Loucy (cell line): ENCODE results near the gene SIX3.

Source experiments
- H2AFZ ChIP-seq: fragments of 200-600 bp; sonication (generic); 2 replicates; pipeline ENCODE4 v1.6.0; 2016; ENCODE audit warnings: antibody characterized with exemption, mild to moderate bottlenecking, low read length, moderate library complexity
- H3F3A ChIP-seq: fragments of 200-600 bp; 2 replicates; pipeline ENCODE4 v1.6.0; 2016; ENCODE audit warnings: antibody characterized with exemption, low read depth, mild to moderate bottlenecking
- H3K27me3 ChIP-seq: fragments of 200-600 bp; sonication (generic); 2 replicates; pipeline ENCODE4 v1.6.1; 2014; ENCODE audit warnings: low read length, mild to moderate bottlenecking; ENCODE audit not compliant: insufficient read depth, poor library complexity, severe bottlenecking
- H3K36me3 ChIP-seq: fragments of 200-600 bp; sonication (generic); 2 replicates; pipeline ENCODE4 v1.6.1; 2016; ENCODE audit warnings: low read length; ENCODE audit not compliant: insufficient read depth
- H3K4me1 ChIP-seq: fragments of 200-600 bp; sonication (generic); 2 replicates; pipeline ENCODE4 v1.5.1; 2014; ENCODE audit warnings: low read length, mild to moderate bottlenecking; ENCODE audit not compliant: insufficient read depth, poor library complexity, severe bottlenecking
- H3K4me2 ChIP-seq: fragments of 200-600 bp; sonication (generic); 2 replicates; pipeline ENCODE4 v1.6.0; 2014; ENCODE audit warnings: antibody characterized with exemption, low read length, low read depth, mild to moderate bottlenecking; ENCODE audit not compliant: poor library complexity, severe bottlenecking
- H3K4me3 ChIP-seq: fragments of 200-600 bp; sonication (generic); 2 replicates; pipeline ENCODE4 v1.5.1; 2014; ENCODE audit warnings: low read length, mild to moderate bottlenecking, mixed read lengths; ENCODE audit not compliant: poor library complexity, severe bottlenecking
- H3K79me2 ChIP-seq: fragments of 200-600 bp; sonication (generic); 2 replicates; pipeline ENCODE4 v1.6.1; 2014; ENCODE audit warnings: low read length; ENCODE audit not compliant: insufficient read depth
- H3K9ac ChIP-seq: fragments of 200-600 bp; sonication (generic); 2 replicates; pipeline ENCODE4 v1.6.0; 2014; ENCODE audit warnings: mild to moderate bottlenecking, low read depth, low read length, moderate library complexity; ENCODE audit not compliant: poor library complexity, severe bottlenecking
- H3K9me2 ChIP-seq: fragments of 200-600 bp; sonication (generic); replicated peaks from 2 replicates; pipeline ENCODE4 v1.6.1; 2016; ENCODE audit warnings: low read depth, low read length, mixed read lengths
- H3K9me3 ChIP-seq: fragments of 200-600 bp; sonication (generic); 2 replicates; pipeline ENCODE4 v1.6.1; 2014; ENCODE audit warnings: mild to moderate bottlenecking, antibody characterized with exemption, low read length, low read depth; ENCODE audit not compliant: insufficient read depth
- H4K20me1 ChIP-seq: fragments of 200-600 bp; sonication (generic); 2 replicates; pipeline ENCODE4 v1.6.0; 2014; ENCODE audit warnings: antibody characterized with exemption, low read length, mild to moderate bottlenecking; ENCODE audit not compliant: insufficient read depth, poor library complexity, severe bottlenecking
- EZH2phosphoT487 ChIP-seq: fragments of 200-600 bp; IDR thresholded peaks from 2 replicates; pipeline ENCODE4 v1.6.1; 2018; ENCODE audit warnings: antibody characterized with exemption, mild to moderate bottlenecking, moderate library complexity, borderline replicate concordance
- TF ChIP-seq, protein P1 (sequence below): fragments of 200-600 bp; sonication (generic); conservative IDR thresholded peaks from 2 replicates; pipeline ENCODE4 v1.5.1; 2014; ENCODE audit warnings: mild to moderate bottlenecking, antibody characterized with exemption, low read length

SIX3 gene

GRCh38 chr2:44938287-44939105, 3.0 kb upstream of the SIX3 start:
- Histone ChIP-seq H3K4me2 (no peak overlapping the region), H3K4me1 (no peaks in the 10 kb centered on the region), H3K9ac (no peak overlapping the region), H3K9me3 (no peaks in the 10 kb centered on the region), H3K79me2 (no peaks in the 10 kb centered on the region), H3K36me3 (no peaks in the 10 kb centered on the region), H3K27me3 (no peaks in the 10 kb centered on the region), H3K9me2 (no peaks in the 10 kb centered on the region), H3F3A (no peaks in the 10 kb centered on the region), H3K4me3 (no peak overlapping the region), H4K20me1 (no peaks in the 10 kb centered on the region), H2AFZ (no peak overlapping the region)
- TF ChIP-seq, protein P1, sequence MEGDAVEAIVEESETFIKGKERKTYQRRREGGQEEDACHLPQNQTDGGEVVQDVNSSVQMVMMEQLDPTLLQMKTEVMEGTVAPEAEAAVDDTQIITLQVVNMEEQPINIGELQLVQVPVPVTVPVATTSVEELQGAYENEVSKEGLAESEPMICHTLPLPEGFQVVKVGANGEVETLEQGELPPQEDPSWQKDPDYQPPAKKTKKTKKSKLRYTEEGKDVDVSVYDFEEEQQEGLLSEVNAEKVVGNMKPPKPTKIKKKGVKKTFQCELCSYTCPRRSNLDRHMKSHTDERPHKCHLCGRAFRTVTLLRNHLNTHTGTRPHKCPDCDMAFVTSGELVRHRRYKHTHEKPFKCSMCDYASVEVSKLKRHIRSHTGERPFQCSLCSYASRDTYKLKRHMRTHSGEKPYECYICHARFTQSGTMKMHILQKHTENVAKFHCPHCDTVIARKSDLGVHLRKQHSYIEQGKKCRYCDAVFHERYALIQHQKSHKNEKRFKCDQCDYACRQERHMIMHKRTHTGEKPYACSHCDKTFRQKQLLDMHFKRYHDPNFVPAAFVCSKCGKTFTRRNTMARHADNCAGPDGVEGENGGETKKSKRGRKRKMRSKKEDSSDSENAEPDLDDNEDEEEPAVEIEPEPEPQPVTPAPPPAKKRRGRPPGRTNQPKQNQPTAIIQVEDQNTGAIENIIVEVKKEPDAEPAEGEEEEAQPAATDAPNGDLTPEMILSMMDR: no peak
- no peak for TF ChIP-seq EZH2phosphoT487

GRCh38 chr2:44939106-44940048, 2.1 kb upstream of the SIX3 start:
- no peaks in the 10 kb centered on the region for H4K20me1 ChIP-seq
- no peaks in the 10 kb centered on the region for H3F3A ChIP-seq
- H3K4me2 ChIP-seq: no peak overlapping the region
- H3K4me1 ChIP-seq: no peaks in the 10 kb centered on the region
- no peak overlapping the region for H2AFZ ChIP-seq
- no peak overlapping the region for H3K4me3 ChIP-seq
- H3K36me3 ChIP-seq: no peaks in the 10 kb centered on the region
- TF ChIP-seq EZH2phosphoT487: no peak
- TF ChIP-seq, protein P1: no peak
- no peak overlapping the region for H3K9ac ChIP-seq
- H3K27me3 ChIP-seq: no peaks in the 10 kb centered on the region
- no peaks in the 10 kb centered on the region for H3K9me3 ChIP-seq
- no peaks in the 10 kb centered on the region for H3K9me2 ChIP-seq
- no peaks in the 10 kb centered on the region for H3K79me2 ChIP-seq

DNA sequence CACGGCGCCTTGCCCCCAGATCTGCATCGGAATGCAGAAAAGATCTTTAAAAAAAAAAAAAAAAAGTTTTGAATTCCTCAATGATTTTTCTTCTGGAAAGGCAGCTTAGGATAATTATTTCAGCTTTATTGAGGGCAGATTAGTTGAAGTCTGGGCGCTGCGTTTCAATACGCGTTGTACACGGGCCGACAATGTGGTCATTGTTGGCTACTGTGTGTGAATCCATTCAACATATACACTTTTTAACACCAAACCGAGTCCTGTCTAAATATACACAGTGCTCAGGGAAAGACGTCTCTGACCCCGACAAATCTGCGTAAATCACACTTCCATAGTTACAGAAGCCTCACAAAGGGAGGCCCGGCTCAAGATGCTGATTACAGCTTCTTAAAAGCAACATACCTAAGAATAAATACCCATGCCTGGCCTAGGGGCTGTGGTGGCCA, 1.4 kb upstream of the SIX3 start:
- no peaks in the 10 kb centered on the region for H3K9me2 ChIP-seq
- no peaks in the 10 kb centered on the region for H3F3A ChIP-seq
- H4K20me1 ChIP-seq: no peaks in the 10 kb centered on the region
- no peak overlapping the region for H3K9ac ChIP-seq
- H3K9me3 ChIP-seq: no peaks in the 10 kb centered on the region
- H2AFZ ChIP-seq: no peak overlapping the region
- H3K27me3 ChIP-seq: no peaks in the 10 kb centered on the region
- no peaks in the 10 kb centered on the region for H3K79me2 ChIP-seq
- no peaks in the 10 kb centered on the region for H3K4me1 ChIP-seq
- no peaks in the 10 kb centered on the region for H3K36me3 ChIP-seq
- no peak overlapping the region for H3K4me2 ChIP-seq
- no peak overlapping the region for H3K4me3 ChIP-seq
- TF ChIP-seq, protein P1: no peak
- TF ChIP-seq EZH2phosphoT487: no peak
